IMR-90 (cell line): ENCODE data around the gene MEGF8. TPM values are rescaled to one million over a fixed set of nuclear protein-coding genes. Genes with fewer than 3 reads are reported as not detected.

Source experiments
- ATAC-seq: fragments of 200-7000 bp; cut with Tn5 transposase; 2 replicates; pipeline ENCODE4 v1.9.1; 2020; ENCODE audit warnings: low read depth, mild to moderate bottlenecking, moderate library complexity
- BruUV-seq: library from RNA; stranded (reverse); fragments of 400-500 nt; replicated peaks from 2 replicates; lab custom pipeline; 2021; lab: Mats Ljungman, UMichigan
- CTCF ChIA-PET: fragments of 300-600 bp; formaldehyde crosslinking; extraction: SDS; loops from one replicate; lab custom pipeline; 2021; ENCODE audit warnings: antibody characterized with exemption; lab: Yijun Ruan, JAX
- POLR2A ChIA-PET: fragments of 300-600 bp; sonication (Branson Sonifier 250); formaldehyde crosslinking; loops from one replicate; lab custom pipeline; 2022; ENCODE audit warnings: antibody characterized with exemption; ENCODE audit not compliant: unreplicated experiment; lab: Charles Lee
- DNase-seq: peaks from one replicate; pipeline ENCODE4 v3.0.0; 2013
- H2AFZ ChIP-seq: replicated peaks from 2 replicates; pipeline ENCODE3; 2013; ENCODE audit warnings: low read length, mild to moderate bottlenecking; ENCODE audit not compliant: poor library complexity
- H2AK5ac ChIP-seq: 2 replicates; pipeline ENCODE4 v1.6.1; 2013; ENCODE audit warnings: low read depth, low read length, inconsistent platforms
- H2AK9ac ChIP-seq: replicated peaks from 2 replicates; pipeline ENCODE3; 2013; ENCODE audit warnings: mild to moderate bottlenecking, low read depth, low read length, moderate library complexity; ENCODE audit not compliant: poor library complexity
- H2BK120ac ChIP-seq: 2 replicates; pipeline ENCODE4 v1.6.1; 2013; ENCODE audit warnings: low read depth, low read length, inconsistent platforms
- H2BK15ac ChIP-seq: 3 replicates; pipeline ENCODE4 v1.6.1; 2013; ENCODE audit warnings: low read depth, low read length, inconsistent platforms
- H2BK20ac ChIP-seq: 2 replicates; pipeline ENCODE4 v1.6.1; 2013; ENCODE audit warnings: low read depth, mild to moderate bottlenecking, inconsistent platforms, low read length, moderate library complexity
- H2BK5ac ChIP-seq: 2 replicates; pipeline ENCODE4 v1.6.1; 2013; ENCODE audit warnings: mild to moderate bottlenecking, low read depth, low read length, inconsistent platforms; ENCODE audit not compliant: poor library complexity, severe bottlenecking
- H3K14ac ChIP-seq: replicated peaks from 2 replicates; pipeline ENCODE4 v1.6.1; 2013; ENCODE audit warnings: low read depth, low read length, inconsistent platforms
- H3K18ac ChIP-seq: 2 replicates; pipeline ENCODE4 v1.6.1; 2013; ENCODE audit warnings: low read depth, low read length, control low read depth
- H3K23ac ChIP-seq: 2 replicates; pipeline ENCODE4 v1.6.1; 2013; ENCODE audit warnings: low read depth, low read length, inconsistent platforms
- H3K27ac ChIP-seq: 2 replicates; pipeline ENCODE4 v1.5.1; 2013; ENCODE audit warnings: mild to moderate bottlenecking, control low read depth, low read length; ENCODE audit not compliant: insufficient read depth
- H3K27me3 ChIP-seq: 2 replicates; pipeline ENCODE4 v1.6.1; 2013; ENCODE audit warnings: low read length; ENCODE audit not compliant: control insufficient read depth, insufficient read depth
- H3K36me3 ChIP-seq: 2 replicates; pipeline ENCODE4 v1.6.1; 2013; ENCODE audit warnings: low read length, mixed read lengths; ENCODE audit not compliant: control insufficient read depth, insufficient read depth
- H3K4ac ChIP-seq: 2 replicates; pipeline ENCODE4 v1.6.1; 2013; ENCODE audit warnings: low read depth, low read length, inconsistent platforms
- H3K4me1 ChIP-seq: 2 replicates; pipeline ENCODE4 v1.6.1; 2013; ENCODE audit warnings: low read length, mixed read lengths; ENCODE audit not compliant: control insufficient read depth, insufficient read depth
- H3K4me2 ChIP-seq: 2 replicates; pipeline ENCODE4 v1.6.1; 2013; ENCODE audit warnings: low read depth, mild to moderate bottlenecking, control low read depth, low read length, moderate library complexity
- H3K4me3 ChIP-seq: 2 replicates; pipeline ENCODE4 v1.5.1; 2013; ENCODE audit warnings: low read depth, mild to moderate bottlenecking, control low read depth, low read length, moderate library complexity; ENCODE audit not compliant: insufficient read depth
- H3K56ac ChIP-seq: 2 replicates; pipeline ENCODE4 v1.6.1; 2013; ENCODE audit warnings: low read length, inconsistent platforms; ENCODE audit not compliant: insufficient read depth; ENCODE audit errors: extremely low read depth
- H3K79me1 ChIP-seq, 2 experiments: 2 replicates each; pipeline ENCODE4 v1.6.1; 2013; ENCODE audit warnings: low read length in 2 of 2, inconsistent platforms in 1 of 2, low read depth in 1 of 2
- H3K9ac ChIP-seq: 2 replicates; pipeline ENCODE4 v1.6.1; 2013; ENCODE audit warnings: low read depth, low read length, control low read depth
- H3K9me1 ChIP-seq: 2 replicates; pipeline ENCODE4 v1.6.1; 2013; ENCODE audit warnings: low read length, inconsistent platforms; ENCODE audit not compliant: insufficient read depth
- H3K9me3 ChIP-seq: 2 replicates; pipeline ENCODE4 v1.6.1; 2013; ENCODE audit warnings: low read length; ENCODE audit not compliant: control insufficient read depth, insufficient read depth
- H4K20me1 ChIP-seq: 2 replicates; pipeline ENCODE4 v1.6.1; 2013; ENCODE audit warnings: low read length, inconsistent platforms; ENCODE audit not compliant: insufficient read depth
- H4K5ac ChIP-seq: 2 replicates; pipeline ENCODE4 v1.6.1; 2013; ENCODE audit warnings: mild to moderate bottlenecking, low read depth, low read length, control low read depth
- H4K8ac ChIP-seq, 2 experiments: 2 replicates each; pipeline ENCODE4 v1.6.1; 2013; ENCODE audit warnings: low read depth in 2 of 2, low read length in 2 of 2, control low read depth in 1 of 2, inconsistent platforms in 1 of 2
- H4K91ac ChIP-seq: 2 replicates; pipeline ENCODE4 v1.6.1; 2013; ENCODE audit warnings: low read depth, low read length, inconsistent platforms; ENCODE audit not compliant: insufficient read depth
- BHLHE40 ChIP-seq: fragments of 150-350 bp; IDR thresholded peaks from 2 replicates; pipeline ENCODE4 v1.6.1; 2016; ENCODE audit warnings: mild to moderate bottlenecking, low read depth, low read length
- CEBPB ChIP-seq: IDR thresholded peaks from 2 replicates; pipeline ENCODE4 v1.6.1; 2012; ENCODE audit warnings: low read depth, low read length, improper control_type of control experiment
- CHD1 ChIP-seq: IDR thresholded peaks from 2 replicates; pipeline ENCODE4 v1.6.1; 2012; ENCODE audit warnings: low read depth, low read length, improper control_type of control experiment
- CTCF ChIP-seq: conservative IDR thresholded peaks from 2 replicates; pipeline ENCODE4 v1.5.1; 2012; ENCODE audit warnings: mild to moderate bottlenecking, low read depth, low read length, improper control_type of control experiment
- ELK1 ChIP-seq: fragments of 150-350 bp; IDR thresholded peaks from 2 replicates; pipeline ENCODE4 v1.6.1; 2016; ENCODE audit warnings: low read depth, mild to moderate bottlenecking, low read length, moderate library complexity, borderline replicate concordance
- FOS ChIP-seq: fragments of 150-350 bp; IDR thresholded peaks from 2 replicates; pipeline ENCODE4 v1.6.1; 2016; ENCODE audit warnings: low read depth, low read length
- MAFK ChIP-seq: IDR thresholded peaks from 2 replicates; pipeline ENCODE4 v1.6.1; 2012; ENCODE audit warnings: low read depth, low read length, improper control_type of control experiment
- MAZ ChIP-seq: IDR thresholded peaks from 2 replicates; pipeline ENCODE4 v1.6.1; 2012; ENCODE audit warnings: low read depth, mild to moderate bottlenecking, low read length, improper control_type of control experiment, moderate library complexity, borderline replicate concordance
- MXI1 ChIP-seq: IDR thresholded peaks from 2 replicates; pipeline ENCODE4 v1.6.1; 2012; ENCODE audit warnings: low read depth, mild to moderate bottlenecking, low read length, moderate library complexity, borderline replicate concordance
- NFE2L2 ChIP-seq: fragments of 150-350 bp; IDR thresholded peaks from 2 replicates; pipeline ENCODE4 v1.6.1; 2016; ENCODE audit warnings: low read depth, mild to moderate bottlenecking, low read length
- POLR2A ChIP-seq: IDR thresholded peaks from 2 replicates; pipeline ENCODE4 v1.6.1; 2012; ENCODE audit warnings: mild to moderate bottlenecking, low read depth, low read length
- RAD21 ChIP-seq: IDR thresholded peaks from 2 replicates; pipeline ENCODE4 v1.6.1; 2012; ENCODE audit warnings: low read length, improper control_type of control experiment
- RCOR1 ChIP-seq: IDR thresholded peaks from 2 replicates; pipeline ENCODE4 v1.6.1; 2012; ENCODE audit warnings: mild to moderate bottlenecking, low read length, improper control_type of control experiment; ENCODE audit not compliant: insufficient replicate concordance
- RFX5 ChIP-seq: IDR thresholded peaks from 2 replicates; pipeline ENCODE4 v1.8.0; 2012; ENCODE audit warnings: low read depth, mild to moderate bottlenecking, low read length, moderate library complexity
- SMC3 ChIP-seq: fragments of 150-350 bp; IDR thresholded peaks from 2 replicates; pipeline ENCODE4 v1.6.1; 2016; ENCODE audit warnings: low read depth, mild to moderate bottlenecking, antibody characterized with exemption, low read length, moderate library complexity
- USF2 ChIP-seq: fragments of 150-350 bp; IDR thresholded peaks from 2 replicates; pipeline ENCODE4 v1.6.1; 2017; ENCODE audit warnings: mild to moderate bottlenecking, antibody characterized with exemption, low read length, low read depth
- WGBS, 2 experiments: methylation state at CpG; one replicate each; pipeline versions ENCODE4 v1.1.5 to v1.1.7; 2013; ENCODE audit warnings: missing lambda C conversion rate in 2 of 2; ENCODE audit not compliant: insufficient read length in 1 of 2; ENCODE audit errors: extremely low coverage in 2 of 2; 5-methylcytosine and 5-hydroxymethylcytosine counted together
- dilution Hi-C: fragments of 300-500 bp; cut with HindIII; formaldehyde crosslinking; loops from one replicate; pipeline ENCODE4 v1.14.3; 2018; ENCODE audit warnings: low sequenced_read_pairs; ENCODE audit not compliant: unreplicated experiment
- in situ Hi-C: fragments of 300-500 bp; cut with MboI; formaldehyde crosslinking; loops from 3 replicates; pipeline ENCODE4 v1.14.3; 2019; ENCODE audit warnings: low sequenced_read_pairs, inconsistent platforms, mixed read lengths
- intact Hi-C: fragments of 100-400 bp; cut with micrococcal nuclease; formaldehyde crosslinking; loops from 2 replicates; pipeline ENCODE4 v1.10.0; 2022
- polyA plus RNA-seq, 3 experiments: library from polyadenylated mRNA; depleted of rRNA; stranded (reverse); fragments of >200 nt; gene quantifications; 2 replicates each; pipeline ENCODE4 v1.2.3, GENCODE V29; 2012; ENCODE audit warnings: low replicate concordance in 1 of 3
- total RNA-seq: library from RNA; depleted of rRNA; stranded (reverse); fragments of >200 nt; gene quantifications from 2 replicates; pipeline ENCODE4 v1.2.3, GENCODE V29; 2012

The MEGF8 gene
- total and polyA plus RNA-seq, 2 of the 4 experiments (the other 2 are of a cell fraction) = 2.3 to 12.5 TPM

GRCh38 chr19:42293948-42294347, 31.5 kb upstream of the MEGF8 start:
- H3K27ac ChIP-seq = no peak overlapping the region
- 85% methylated on average over 5 of the region's 15 CpGs; no CpG with 5 or more reads in 1 of the 2 experiments for WGBS, 2 experiments
- POLR2A ChIA-PET = no interaction called here

More at GRCh38 chr19:42293948-42294347, 31.5 kb upstream of the MEGF8 start:
- H3K36me3 ChIP-seq = peaks cover 65% of the 10 kb centered on the region
- H3K4ac ChIP-seq = no peak overlapping the region
- H4K20me1 ChIP-seq = peaks cover 10% of the 10 kb centered on the region
- peak overlapping the region; percentile 42 for H2AK9ac ChIP-seq
- no peak overlapping the region for H2BK5ac ChIP-seq
- no peak overlapping the region for H3K4me3 ChIP-seq
- no peak for DNase-seq
- H3K9me3 ChIP-seq = no peaks in the 10 kb centered on the region
- intact Hi-C loops = no loop called here
- H4K5ac ChIP-seq = no peak overlapping the region
- no peak overlapping the region for H3K4me2 ChIP-seq
- H3K23ac ChIP-seq = no peak overlapping the region
- dilution Hi-C loops = no loop called here
- no peak overlapping the region for H3K14ac ChIP-seq
- CTCF ChIA-PET = no interaction called here
- TF ChIP-seq NFE2L2 (no peak), BHLHE40 (no peak), CTCF (no peak), RAD21 (no peak), CHD1 (no peak), USF2 (no peak), MXI1 (no peak), MAFK (no peak), CEBPB (no peak), FOS (no peak), ELK1 (no peak), MAZ (no peak), POLR2A (no peak), RCOR1 (no peak), RFX5 (no peak), SMC3 (no peak)
- ATAC-seq = no peak
- no peak overlapping the region for H2BK15ac ChIP-seq
- no peak overlapping the region for H3K9ac ChIP-seq
- in situ Hi-C loops = no loop called here
- H4K8ac ChIP-seq = no peak overlapping the region
- H2AK5ac ChIP-seq = no peak overlapping the region
- BruUV-seq = no TSS peak
- H4K91ac ChIP-seq = no peak overlapping the region
- H2AFZ ChIP-seq = no peak overlapping the region
- no peak overlapping the region for H3K56ac ChIP-seq
- no peak overlapping the region for H2BK20ac ChIP-seq
- H3K79me1 ChIP-seq = peaks cover 3 to 6% of the 10 kb centered on the region in 2 experiments; a peak in 2 of 4 replicates
- no peak overlapping the region for H2BK120ac ChIP-seq
- H3K27me3 ChIP-seq = no peaks in the 10 kb centered on the region
- no peaks in the 10 kb centered on the region for H3K4me1 ChIP-seq
- H3K9me1 ChIP-seq = 0 out of 2 replicates have a peak, but pooled peaks cover 3% of the 10 kb centered on the region
- H3K18ac ChIP-seq = no peak overlapping the region
